ENCODE results near the gene CDKN2B.

DNA sequence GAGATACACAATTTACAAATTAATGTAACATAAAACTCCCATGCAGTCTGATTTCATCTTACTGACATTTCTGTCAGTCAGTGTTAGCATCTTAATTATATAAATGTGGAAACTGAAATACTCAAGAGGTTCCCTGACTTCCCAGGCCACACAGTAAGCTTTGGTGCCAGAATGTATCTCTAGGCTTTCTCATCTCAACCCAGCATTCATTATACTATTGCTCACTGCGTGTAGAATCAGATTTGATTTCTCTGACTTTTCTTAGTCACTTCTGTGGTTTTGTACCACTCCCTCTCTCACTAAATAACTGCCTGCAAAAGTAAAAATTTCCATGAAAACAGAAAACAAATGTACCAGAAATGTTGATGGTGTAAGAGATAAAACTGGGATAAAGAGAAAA lies 31.7 kb upstream of the CDKN2B start:
- no peak for TF ChIP-seq RAD21 (IDR thresholded peaks at IDR 0.05; ENCODE audit: low read depth)
- TF ChIP-seq FOXM1 (IDR thresholded peaks at IDR 0.05; ENCODE audit: borderline replicate concordance, low read depth) = no peak
- no peak for TF ChIP-seq EP300 (IDR thresholded peaks at IDR 0.05; ENCODE audit: borderline replicate concordance)
- TF ChIP-seq ZBTB7A (IDR thresholded peaks at IDR 0.05; ENCODE audit: low read depth) = no peak
- TF ChIP-seq TEAD4 (IDR thresholded peaks at IDR 0.05) = no peak
- no peak for TF ChIP-seq CREB1 (IDR thresholded peaks at IDR 0.05; ENCODE audit: low read depth)
- no peak for TF ChIP-seq NFIC (IDR thresholded peaks at IDR 0.05)
- TF ChIP-seq TCF12 (IDR thresholded peaks at IDR 0.05; ENCODE audit: low read depth) = no peak
- TF ChIP-seq, protein P1, sequence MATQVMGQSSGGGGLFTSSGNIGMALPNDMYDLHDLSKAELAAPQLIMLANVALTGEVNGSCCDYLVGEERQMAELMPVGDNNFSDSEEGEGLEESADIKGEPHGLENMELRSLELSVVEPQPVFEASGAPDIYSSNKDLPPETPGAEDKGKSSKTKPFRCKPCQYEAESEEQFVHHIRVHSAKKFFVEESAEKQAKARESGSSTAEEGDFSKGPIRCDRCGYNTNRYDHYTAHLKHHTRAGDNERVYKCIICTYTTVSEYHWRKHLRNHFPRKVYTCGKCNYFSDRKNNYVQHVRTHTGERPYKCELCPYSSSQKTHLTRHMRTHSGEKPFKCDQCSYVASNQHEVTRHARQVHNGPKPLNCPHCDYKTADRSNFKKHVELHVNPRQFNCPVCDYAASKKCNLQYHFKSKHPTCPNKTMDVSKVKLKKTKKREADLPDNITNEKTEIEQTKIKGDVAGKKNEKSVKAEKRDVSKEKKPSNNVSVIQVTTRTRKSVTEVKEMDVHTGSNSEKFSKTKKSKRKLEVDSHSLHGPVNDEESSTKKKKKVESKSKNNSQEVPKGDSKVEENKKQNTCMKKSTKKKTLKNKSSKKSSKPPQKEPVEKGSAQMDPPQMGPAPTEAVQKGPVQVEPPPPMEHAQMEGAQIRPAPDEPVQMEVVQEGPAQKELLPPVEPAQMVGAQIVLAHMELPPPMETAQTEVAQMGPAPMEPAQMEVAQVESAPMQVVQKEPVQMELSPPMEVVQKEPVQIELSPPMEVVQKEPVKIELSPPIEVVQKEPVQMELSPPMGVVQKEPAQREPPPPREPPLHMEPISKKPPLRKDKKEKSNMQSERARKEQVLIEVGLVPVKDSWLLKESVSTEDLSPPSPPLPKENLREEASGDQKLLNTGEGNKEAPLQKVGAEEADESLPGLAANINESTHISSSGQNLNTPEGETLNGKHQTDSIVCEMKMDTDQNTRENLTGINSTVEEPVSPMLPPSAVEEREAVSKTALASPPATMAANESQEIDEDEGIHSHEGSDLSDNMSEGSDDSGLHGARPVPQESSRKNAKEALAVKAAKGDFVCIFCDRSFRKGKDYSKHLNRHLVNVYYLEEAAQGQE (IDR thresholded peaks at IDR 0.05; ENCODE audit: low read depth) = no peak
- no peak for TF ChIP-seq YY1 (IDR thresholded peaks at IDR 0.05; ENCODE audit: low read depth)
